ENCODE measurements around the gene SMCO2. TPM values are rescaled to one million over a fixed set of nuclear protein-coding genes. Genes with fewer than 3 reads are reported as not detected.
A peak's percentile ranks its signal among the peaks of the same experiment; 100 is the strongest.

SMCO2 gene
- total and polyA plus RNA-seq, 2 of the 13 experiments (the other 11 are each of a cell fraction or from before 2014, with no cell fraction given) = 0.15 TPM; not detected in 1

- no peak for TF ChIP-seq MTA3 (CRISPR knock-in tag; IDR thresholded peaks at IDR 0.05)
- no peak for TF ChIP-seq ZNF280B (CRISPR knock-in tag; IDR thresholded peaks at IDR 0.05; ENCODE audit: borderline replicate concordance)
- no peak for TF ChIP-seq ZFAT (CRISPR knock-in tag; conservative IDR thresholded peaks at IDR 0.05)
- TF ChIP-seq, protein P1, sequence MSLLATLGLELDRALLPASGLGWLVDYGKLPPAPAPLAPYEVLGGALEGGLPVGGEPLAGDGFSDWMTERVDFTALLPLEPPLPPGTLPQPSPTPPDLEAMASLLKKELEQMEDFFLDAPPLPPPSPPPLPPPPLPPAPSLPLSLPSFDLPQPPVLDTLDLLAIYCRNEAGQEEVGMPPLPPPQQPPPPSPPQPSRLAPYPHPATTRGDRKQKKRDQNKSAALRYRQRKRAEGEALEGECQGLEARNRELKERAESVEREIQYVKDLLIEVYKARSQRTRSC (CRISPR knock-in tag; IDR thresholded peaks at IDR 0.05; ENCODE audit: low read depth) = 0 out of 2 replicates have a peak, but pooled peaks have one; percentile 35
- TF ChIP-seq RNF219 (CRISPR knock-in tag; IDR thresholded peaks at IDR 0.05) = 0 out of 2 replicates have a peak, but pooled peaks have one; percentile 68
- TF ChIP-seq KDM3A (CRISPR knock-in tag; IDR thresholded peaks at IDR 0.05; ENCODE audit: low read depth) = peak; percentile 61; the same call in 1 of the 2 replicates
- TF ChIP-seq, protein P2, sequence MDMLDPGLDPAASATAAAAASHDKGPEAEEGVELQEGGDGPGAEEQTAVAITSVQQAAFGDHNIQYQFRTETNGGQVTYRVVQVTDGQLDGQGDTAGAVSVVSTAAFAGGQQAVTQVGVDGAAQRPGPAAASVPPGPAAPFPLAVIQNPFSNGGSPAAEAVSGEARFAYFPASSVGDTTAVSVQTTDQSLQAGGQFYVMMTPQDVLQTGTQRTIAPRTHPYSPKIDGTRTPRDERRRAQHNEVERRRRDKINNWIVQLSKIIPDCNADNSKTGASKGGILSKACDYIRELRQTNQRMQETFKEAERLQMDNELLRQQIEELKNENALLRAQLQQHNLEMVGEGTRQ (IDR thresholded peaks at IDR 0.05; ENCODE audit: low read depth, low read length) = no peak
- TF ChIP-seq, protein P2 (CRISPR knock-in tag; IDR thresholded peaks at IDR 0.05; ENCODE audit: borderline replicate concordance) = no peak
- peak; percentile 82 for TF ChIP-seq MEF2D (CRISPR knock-in tag; IDR thresholded peaks at IDR 0.05)
- no peak for TF ChIP-seq GABPA (IDR thresholded peaks at IDR 0.05; ENCODE audit: low read depth, low read length)
- no peak for TF ChIP-seq GABPA (CRISPR knock-in tag; IDR thresholded peaks at IDR 0.05; ENCODE audit: low read depth)
- no peak; the same call in 1 of the 2 replicates for TF ChIP-seq TBP (CRISPR knock-in tag; IDR thresholded peaks at IDR 0.05)
- no peak for TF ChIP-seq FLYWCH1 (CRISPR knock-in tag; IDR thresholded peaks at IDR 0.05)
- peak; percentile 91 for TF ChIP-seq PITX1 (CRISPR knock-in tag; IDR thresholded peaks at IDR 0.05)
- TF ChIP-seq NPAS2 (CRISPR knock-in tag; IDR thresholded peaks at IDR 0.05; ENCODE audit: borderline replicate concordance) = no peak
- TF ChIP-seq, protein P3, sequence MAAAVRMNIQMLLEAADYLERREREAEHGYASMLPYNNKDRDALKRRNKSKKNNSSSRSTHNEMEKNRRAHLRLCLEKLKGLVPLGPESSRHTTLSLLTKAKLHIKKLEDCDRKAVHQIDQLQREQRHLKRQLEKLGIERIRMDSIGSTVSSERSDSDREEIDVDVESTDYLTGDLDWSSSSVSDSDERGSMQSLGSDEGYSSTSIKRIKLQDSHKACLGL (CRISPR knock-in tag; IDR thresholded peaks at IDR 0.05) = no peak
- TF ChIP-seq ATM (IDR thresholded peaks at IDR 0.05; ENCODE audit: borderline replicate concordance) = no peak
- TF ChIP-seq ZNF263 (CRISPR knock-in tag; IDR thresholded peaks at IDR 0.05) = no peak
- TF ChIP-seq NKX3-1 (CRISPR knock-in tag; IDR thresholded peaks at IDR 0.05) = no peak
- no peak for TF ChIP-seq RFX5 (IDR thresholded peaks at IDR 0.05; ENCODE audit: low read depth, low read length)
- TF ChIP-seq TRIM24 (CRISPR knock-in tag; IDR thresholded peaks at IDR 0.05) = peak; percentile 94; the same call in 1 of the 2 replicates
- peak; percentile 91 to 92; a peak in 3 of 4 replicates for TF ChIP-seq EP300 (IDR thresholded peaks at IDR 0.05; ENCODE audit: low read depth in 2 of 2, low read length in 2 of 2)
- peak; percentile 89 for TF ChIP-seq EP300 (CRISPR knock-in tag; IDR thresholded peaks at IDR 0.05; ENCODE audit: borderline replicate concordance)
- no peak for TF ChIP-seq ZFYVE20 (CRISPR knock-in tag; IDR thresholded peaks at IDR 0.05; ENCODE audit: borderline replicate concordance, low read depth)
These were observed 103.5 kb downstream of the SMCO2 start (continued) for GRCh38 chr12:27549801-27550652.

Data from HepG2 (cell line).